HCT116 (cell line): ENCODE measurements around the gene USP36. TPM values are rescaled to one million over a fixed set of nuclear protein-coding genes. Genes with fewer than 3 reads are reported as not detected.

Source experiments
- EZH2phosphoT487 ChIP-seq: fragments of 200-600 bp; IDR thresholded peaks from 2 replicates; pipeline ENCODE4 v1.6.1; 2018; ENCODE audit warnings: antibody characterized with exemption, borderline replicate concordance
- MAX ChIP-seq: IDR thresholded peaks from 2 replicates; pipeline ENCODE4 v1.6.1; 2012
- total RNA-seq: library from RNA; stranded (reverse); gene quantifications from one replicate; pipeline ENCODE4 v1.2.1, GENCODE V29; 2021; ENCODE audit not compliant: unreplicated experiment
- TF ChIP-seq, protein P1 (sequence below): IDR thresholded peaks from 2 replicates; pipeline ENCODE4 v1.6.1; 2012; ENCODE audit warnings: low read depth

Gene USP36
- total RNA-seq, 1 experiment from 2014 or later = 104 TPM

GRCh38 chr17:78746263-78746948, 94.2 kb downstream of the USP36 start (continued):
- TF ChIP-seq, protein P1, sequence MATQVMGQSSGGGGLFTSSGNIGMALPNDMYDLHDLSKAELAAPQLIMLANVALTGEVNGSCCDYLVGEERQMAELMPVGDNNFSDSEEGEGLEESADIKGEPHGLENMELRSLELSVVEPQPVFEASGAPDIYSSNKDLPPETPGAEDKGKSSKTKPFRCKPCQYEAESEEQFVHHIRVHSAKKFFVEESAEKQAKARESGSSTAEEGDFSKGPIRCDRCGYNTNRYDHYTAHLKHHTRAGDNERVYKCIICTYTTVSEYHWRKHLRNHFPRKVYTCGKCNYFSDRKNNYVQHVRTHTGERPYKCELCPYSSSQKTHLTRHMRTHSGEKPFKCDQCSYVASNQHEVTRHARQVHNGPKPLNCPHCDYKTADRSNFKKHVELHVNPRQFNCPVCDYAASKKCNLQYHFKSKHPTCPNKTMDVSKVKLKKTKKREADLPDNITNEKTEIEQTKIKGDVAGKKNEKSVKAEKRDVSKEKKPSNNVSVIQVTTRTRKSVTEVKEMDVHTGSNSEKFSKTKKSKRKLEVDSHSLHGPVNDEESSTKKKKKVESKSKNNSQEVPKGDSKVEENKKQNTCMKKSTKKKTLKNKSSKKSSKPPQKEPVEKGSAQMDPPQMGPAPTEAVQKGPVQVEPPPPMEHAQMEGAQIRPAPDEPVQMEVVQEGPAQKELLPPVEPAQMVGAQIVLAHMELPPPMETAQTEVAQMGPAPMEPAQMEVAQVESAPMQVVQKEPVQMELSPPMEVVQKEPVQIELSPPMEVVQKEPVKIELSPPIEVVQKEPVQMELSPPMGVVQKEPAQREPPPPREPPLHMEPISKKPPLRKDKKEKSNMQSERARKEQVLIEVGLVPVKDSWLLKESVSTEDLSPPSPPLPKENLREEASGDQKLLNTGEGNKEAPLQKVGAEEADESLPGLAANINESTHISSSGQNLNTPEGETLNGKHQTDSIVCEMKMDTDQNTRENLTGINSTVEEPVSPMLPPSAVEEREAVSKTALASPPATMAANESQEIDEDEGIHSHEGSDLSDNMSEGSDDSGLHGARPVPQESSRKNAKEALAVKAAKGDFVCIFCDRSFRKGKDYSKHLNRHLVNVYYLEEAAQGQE = no peak
- no peak for TF ChIP-seq EZH2phosphoT487
- no peak for TF ChIP-seq MAX

Other genes starting within 250 kb of the USP36 start
- gene CYTH1, start 58.5 kb downstream of the USP36 start, total RNA-seq = 34.3 TPM
- gene CEP295NL, start 62.4 kb upstream of the USP36 start, total RNA-seq = 1.9 TPM
- gene TIMP2, start 84.6 kb upstream of the USP36 start, total RNA-seq = 64.8 TPM
- gene LGALS3BP, start 139.1 kb upstream of the USP36 start, total RNA-seq = 389 TPM
- 97.1 TPM for gene CANT1, start 168.9 kb upstream of the USP36 start, total RNA-seq
- gene C1QTNF1, start 183.4 kb upstream of the USP36 start, total RNA-seq = 4.0 TPM
- 54.2 TPM for gene ENGASE, start 234.0 kb upstream of the USP36 start, total RNA-seq